ENCODE results near the gene CEP57.
"Not testable (repeated sequence)": the region's sequence is repeated elsewhere in the genome, so short reads cannot be mapped to it uniquely, and the experiment has no call there.

Gene CEP57

DNA sequence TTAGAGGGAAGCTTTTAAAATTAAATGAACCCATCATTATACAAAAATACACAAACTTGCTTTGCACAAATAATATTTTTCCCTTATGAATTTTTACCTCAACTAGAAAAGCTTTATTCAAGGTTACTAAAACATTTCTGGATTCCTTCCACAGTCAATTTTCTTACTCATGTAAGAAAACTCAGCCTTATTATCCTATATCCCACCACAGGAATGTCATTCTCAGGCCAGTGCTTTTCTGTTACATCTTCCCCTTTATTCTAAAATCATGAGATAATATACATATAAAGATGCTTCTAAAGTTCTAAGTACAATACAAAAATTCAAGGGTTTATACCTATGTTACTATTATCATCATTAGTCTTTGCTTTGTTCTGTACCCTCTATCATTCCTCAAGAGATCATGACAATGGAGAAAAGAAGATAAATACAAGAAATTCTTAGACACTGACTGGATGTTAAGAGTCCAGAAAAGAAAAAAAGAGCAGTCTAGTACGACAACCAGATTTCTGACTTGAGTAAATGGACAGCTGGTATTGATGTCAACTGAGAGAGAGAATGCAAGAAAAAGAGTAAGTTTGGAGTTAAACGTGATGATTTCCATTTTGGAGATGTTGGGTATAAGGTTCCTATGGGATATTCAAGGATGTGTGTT lies 73.3 kb downstream of the CEP57 start:
- DNase-seq, result no peak

DNA sequence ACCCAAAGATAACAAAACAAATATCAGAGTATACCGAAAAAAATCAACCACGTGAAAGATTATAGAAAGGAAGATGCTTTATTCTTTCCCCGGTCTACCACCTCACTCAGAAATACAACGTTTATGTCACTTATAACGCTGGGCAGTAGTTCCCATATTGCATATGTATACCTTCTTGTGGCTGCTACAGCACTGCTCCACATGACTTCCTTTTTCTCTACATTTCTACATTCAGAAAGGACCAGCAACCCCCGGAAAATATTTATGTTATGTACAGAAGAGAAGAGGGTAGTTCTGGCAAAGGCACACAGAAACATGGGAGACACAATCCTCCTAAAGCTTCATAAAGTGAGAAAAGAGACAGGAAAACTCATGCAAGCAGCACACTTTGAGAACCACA lies 76.8 kb downstream of the CEP57 start:
- DNase-seq, result no peak

DNA sequence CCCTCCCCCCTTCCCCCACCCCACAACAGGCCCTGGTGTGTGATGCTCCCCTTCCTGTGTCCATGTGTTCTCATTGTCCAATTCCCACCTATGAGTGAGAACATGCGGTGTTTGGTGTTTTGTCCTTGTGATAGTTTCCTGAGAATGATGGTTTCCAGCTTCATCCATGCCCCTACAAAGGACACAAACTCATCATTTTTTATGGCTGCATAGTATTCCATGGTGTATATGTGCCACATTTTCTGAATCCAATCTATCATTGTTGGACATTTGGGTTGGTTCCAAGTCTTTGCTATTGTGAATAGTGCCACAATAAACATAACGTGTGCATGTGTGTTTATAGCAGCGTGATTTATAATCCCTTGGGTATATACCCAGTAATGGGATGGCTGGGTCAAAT lies 80.6 kb downstream of the CEP57 start:
- DNase-seq, result not testable (repeated sequence)

DNA sequence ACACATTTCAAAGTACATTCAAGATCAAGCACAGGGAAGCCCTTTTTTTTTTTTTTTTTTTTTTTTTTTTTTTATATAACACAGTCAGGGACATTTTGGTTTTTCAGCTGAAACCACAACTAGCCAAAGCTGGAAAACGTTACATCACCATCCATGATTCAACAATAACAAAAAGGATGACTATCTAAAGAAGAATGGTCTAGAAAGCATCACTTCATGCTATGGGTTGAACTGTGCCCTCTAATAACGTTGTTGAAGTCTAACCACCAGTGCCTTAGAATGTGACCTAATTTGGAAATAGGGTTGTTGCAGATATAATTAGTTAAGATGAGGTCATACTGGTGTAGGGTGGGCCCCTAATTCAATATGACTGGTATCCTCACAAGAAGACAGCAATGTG lies 87.0 kb downstream of the CEP57 start:
- no peak for DNase-seq
